Activated gamma-delta T cell treated with anti-CD3 and anti-CD28 coated beads, Interleukin-2, amount 50 U/mL, for 16 hours (primary cell): ENCODE data around the gene TOMM20.
"Not testable (repeated sequence)": the region's sequence is repeated elsewhere in the genome, so short reads cannot be mapped to it uniquely, and the experiment has no call there.

Experiments
- DNase-seq: peaks from one replicate; pipeline ENCODE4 v3.0.0-alpha.2; 2020; ENCODE audit warnings: low read depth

TOMM20 gene

GRCh38 chr1:235078480-235079381, 49.9 kb downstream of the TOMM20 start:
- no peak for DNase-seq

GRCh38 chr1:235077571-235078479, 50.8 kb downstream of the TOMM20 start:
- no peak for DNase-seq

DNA sequence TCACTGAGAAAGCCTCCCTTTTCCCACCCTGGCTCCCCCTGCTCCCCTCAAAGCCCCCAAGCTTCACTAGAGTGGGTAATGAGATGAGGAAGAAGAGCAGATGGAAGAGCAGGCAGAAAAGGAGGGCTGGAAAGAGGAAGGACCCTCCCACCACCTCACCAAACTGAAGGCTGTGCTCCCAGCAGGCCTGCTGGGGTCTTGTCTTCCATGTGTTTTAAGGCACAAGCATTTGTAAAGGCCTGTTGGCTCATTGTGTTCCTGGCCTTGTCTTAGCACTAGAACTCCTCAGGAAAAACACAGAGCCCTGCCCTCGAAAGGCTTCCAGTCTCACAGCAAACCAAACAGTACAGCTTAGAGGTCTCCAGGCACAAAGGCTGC, 51.5 kb downstream of the TOMM20 start:
- no peak for DNase-seq

DNA sequence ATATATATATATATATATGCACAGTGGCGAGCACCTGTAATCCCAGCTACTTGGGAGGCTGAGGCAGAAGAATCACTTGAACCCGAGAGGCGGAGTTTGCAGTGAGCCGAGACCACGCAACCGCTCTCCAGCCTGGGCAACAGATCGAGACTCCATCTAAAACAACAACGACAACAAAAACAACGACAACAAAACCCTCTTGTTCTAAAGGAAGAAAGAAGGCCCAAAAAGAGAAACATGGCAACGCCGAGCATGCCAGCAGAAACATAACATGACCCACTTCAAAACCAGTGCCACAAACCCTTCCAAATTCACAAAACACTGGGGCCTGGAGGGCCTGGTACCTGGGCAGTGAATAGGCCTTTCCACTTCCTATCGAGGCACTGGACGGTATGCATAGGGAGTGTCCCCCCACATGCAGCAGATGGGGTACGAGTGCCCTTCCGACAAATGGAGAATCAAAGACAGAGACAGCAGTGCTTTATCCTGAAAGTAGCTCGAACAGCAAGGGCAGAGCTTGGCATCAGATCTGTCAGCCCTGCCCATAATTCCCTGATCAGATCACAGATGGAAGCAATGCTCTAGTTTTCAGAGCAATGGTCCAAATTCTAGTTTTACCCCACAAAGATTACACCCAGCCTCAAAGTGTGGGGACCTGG, 52.0 kb downstream of the TOMM20 start:
- no peak for DNase-seq

- no peak for DNase-seq
These were observed 52.8 kb downstream of the TOMM20 start for GRCh38 chr1:235075777-235076308.

GRCh38 chr1:235075048-235075776, 53.4 kb downstream of the TOMM20 start:
- DNase-seq, result peak; percentile 57

DNA sequence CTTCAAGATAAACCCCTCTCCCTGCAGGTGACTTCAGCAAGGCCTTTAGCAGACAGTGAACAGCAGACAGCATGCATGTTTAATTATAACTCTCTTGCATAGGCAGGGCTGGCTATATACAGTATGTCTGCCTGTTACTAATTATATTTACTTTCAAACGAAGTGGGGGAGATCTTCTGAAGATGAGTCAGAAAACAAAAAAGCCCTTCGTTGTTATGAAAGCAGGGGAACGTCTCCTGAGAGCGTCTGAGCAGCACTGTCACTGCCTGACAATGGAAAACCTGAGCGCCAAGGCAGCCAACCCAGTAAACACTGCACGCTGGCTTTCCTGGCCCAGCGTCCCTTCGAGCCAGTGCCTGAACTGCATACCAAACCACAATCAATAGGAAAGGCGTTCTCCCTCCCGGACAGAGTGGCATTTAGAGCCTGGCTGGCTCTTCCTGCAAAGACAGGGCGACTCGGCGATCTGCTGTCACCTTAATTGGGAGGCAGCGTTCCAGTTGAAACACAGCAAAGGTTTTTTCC, 54.1 kb downstream of the TOMM20 start:
- DNase-seq, result no peak

DNA sequence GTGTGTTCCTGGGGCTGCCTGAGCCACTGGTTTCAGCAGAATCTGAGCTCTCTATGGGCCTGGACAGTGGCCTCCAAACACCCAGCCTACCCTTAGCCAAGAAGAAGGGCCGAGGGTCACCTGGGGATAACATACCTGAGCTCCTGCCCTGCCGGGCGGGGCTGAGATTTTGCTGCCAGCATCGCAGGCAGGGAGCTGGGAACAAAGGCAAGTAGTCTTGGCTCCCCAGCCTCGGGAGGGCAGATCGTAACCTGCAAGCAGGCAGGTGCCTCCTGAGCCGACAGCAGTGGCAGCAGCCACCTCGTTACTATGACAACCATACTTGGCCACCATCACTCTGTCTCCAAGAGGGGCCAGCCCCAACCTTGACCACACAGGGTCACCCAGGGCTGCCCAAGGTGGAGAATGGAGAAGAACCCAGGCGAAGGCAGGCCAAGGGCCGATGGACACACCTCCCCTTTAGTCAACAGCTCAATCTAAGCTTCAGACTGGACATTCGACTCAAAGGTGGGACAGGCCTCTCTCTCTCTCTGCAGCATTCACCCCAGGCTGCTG, 54.6 kb downstream of the TOMM20 start:
- DNase-seq, result no peak

GRCh38 chr1:235073331-235073967, 55.2 kb downstream of the TOMM20 start:
- DNase-seq, result no peak

DNA sequence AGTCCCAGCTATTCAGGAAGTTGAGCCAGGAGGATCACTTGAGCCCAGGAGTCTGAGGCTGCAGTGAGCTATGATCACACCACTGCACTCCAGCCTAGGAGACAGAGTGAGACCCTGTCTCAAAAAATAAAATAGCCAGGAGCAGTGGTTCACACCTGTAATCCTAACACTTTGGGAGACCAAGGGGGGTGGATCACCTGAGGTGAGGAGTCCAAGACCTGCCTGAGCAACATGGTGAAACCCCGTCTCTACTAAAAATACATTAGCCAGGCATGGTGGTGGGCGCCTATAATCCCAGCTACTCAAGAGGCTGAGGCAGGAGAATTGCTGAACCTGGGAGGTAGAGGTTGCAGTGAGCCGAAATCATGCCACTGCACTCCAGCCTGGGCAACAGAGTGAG, 56.1 kb downstream of the TOMM20 start:
- DNase-seq, result not testable (repeated sequence)

- no peak for DNase-seq
These were observed 56.5 kb downstream of the TOMM20 start for GRCh38 chr1:235072096-235072495.

DNA sequence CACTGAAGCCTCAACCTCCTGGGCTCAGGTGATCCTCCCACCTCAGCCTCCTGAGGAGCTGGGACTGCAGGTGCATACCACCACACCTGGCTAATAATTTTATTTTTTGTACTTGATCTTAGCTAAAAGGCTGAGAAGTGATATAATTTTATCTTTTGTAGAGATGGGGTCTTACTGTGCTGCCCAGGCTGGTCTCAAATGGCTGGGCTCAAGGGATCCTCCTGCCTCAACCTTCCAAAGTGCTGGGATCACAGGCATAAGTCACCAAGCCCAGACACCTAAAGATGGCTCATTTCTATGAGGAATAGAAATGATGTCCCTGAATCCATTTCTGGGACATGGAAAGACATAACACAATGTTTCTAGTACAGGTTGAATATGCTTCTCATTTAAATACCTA, 57.8 kb downstream of the TOMM20 start:
- no peak for DNase-seq

GRCh38 chr1:235069577-235070563, 58.8 kb downstream of the TOMM20 start:
- no peak for DNase-seq

DNA sequence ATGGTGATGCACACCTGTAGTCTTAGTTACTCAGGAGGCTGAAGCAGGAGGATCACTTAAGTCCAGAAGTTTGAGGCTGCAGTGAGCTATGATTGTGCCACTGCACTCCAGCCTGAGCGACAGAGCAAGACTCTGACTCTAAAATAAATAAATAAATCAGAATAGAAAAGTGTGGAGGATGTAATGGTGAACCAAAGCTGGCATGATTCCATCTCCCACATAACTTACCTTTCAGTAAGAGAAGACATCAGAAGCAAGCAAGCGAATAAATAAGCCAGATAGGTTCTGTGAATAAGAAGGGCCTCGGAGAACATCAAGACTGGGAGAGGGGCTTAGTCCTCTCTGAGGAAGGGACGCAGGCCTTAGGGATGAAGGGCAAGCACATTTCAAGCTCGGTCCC, 59.5 kb downstream of the TOMM20 start:
- DNase-seq, result no peak

- DNase-seq, result no peak
These were observed 60.2 kb downstream of the TOMM20 start for GRCh38 chr1:235068158-235069121.

GRCh38 chr1:235067396-235068157, 61.1 kb downstream of the TOMM20 start:
- no peak for DNase-seq
